ENCODE data around the gene ABL2.

Gene ABL2

GRCh38 chr1:179089827-179090482 lies 139.5 kb downstream of the ABL2 start:
- DNase-seq = no peak

GRCh38 chr1:179087665-179088064 lies 141.8 kb downstream of the ABL2 start:
- DNase-seq = no peak

DNA sequence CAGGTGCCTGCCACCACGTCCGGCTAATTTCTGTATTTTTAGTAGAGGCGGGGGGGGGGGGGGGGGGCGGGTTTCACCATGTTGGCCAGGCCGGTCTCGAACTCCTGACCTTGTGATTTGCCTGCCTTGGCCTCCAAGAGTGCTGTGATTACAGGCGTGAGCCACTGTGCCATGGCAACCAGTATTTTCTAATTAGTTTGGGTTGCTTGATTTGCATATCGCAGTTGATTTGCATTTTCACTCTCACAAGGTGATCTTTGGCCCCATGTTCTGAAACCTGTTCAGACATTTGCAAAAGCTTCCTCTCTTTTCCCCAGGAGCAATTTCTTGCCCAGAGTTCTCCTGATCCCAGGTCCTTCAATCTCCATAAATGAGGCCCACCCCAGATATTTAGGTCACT lies 145.9 kb downstream of the ABL2 start:
- no peak for DNase-seq

DNA sequence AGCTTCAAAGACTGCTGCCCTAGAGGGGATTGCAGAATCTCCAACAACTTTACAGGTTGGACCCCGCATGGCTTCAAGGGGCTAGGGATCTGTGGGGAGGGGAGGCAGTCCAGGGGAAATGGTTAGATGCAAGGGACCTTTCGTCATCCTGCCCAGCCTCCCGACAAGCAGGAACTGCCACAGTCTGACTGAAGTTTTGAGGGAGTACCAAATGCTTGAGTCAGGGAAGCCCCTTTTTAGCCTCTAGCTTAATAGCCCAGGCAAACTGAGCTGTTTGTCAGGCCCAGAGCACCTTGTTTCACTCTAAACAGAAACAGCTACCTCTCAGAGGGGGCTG lies 146.5 kb downstream of the ABL2 start:
- peak; percentile 53 for DNase-seq

GRCh38 chr1:179082333-179082998 lies 147.0 kb downstream of the ABL2 start:
- DNase-seq = peak; percentile 46

DNA sequence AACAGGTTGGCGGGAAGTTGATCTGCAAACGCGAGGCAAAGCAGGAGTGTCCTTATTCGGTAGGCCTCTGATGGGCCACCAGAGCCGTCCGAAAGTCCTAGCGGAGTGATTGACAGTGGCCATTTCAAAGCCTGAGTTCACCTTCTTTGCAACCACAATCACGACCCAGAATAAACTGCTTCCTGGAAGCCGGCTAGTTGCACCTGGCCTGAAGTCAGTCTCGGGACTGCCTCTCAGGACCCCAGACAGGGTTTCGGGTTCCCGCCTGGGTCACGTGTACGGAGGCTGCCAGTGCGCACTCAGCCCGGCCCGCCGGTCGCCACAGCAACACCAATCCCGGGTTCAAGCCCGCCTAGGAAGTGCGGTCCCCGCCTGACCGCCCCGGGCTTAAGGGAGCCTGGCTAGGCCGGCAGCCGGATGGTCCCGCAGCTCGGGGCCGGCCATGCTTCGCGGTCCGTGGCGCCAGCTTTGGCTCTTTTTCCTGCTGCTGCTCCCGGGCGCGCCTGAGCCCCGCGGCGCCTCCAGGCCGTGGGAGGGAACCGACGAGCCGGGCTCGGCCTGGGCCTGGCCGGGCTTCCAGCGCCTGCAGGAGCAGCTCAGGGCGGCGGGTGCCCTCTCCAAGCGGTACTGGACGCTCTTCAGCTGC lies 147.7 kb downstream of the ABL2 start, which contains the start of gene TOR3A:
TOR3A (plus strand) TSS at position 384 of the 646 bp plus-strand sequence; CDS start at position 443, 59 bp downstream.
- peak; percentile 94 for DNase-seq

- peak; percentile 44 for DNase-seq
These were observed 148.4 kb downstream of the ABL2 start for GRCh38 chr1:179080866-179081686.

DNA sequence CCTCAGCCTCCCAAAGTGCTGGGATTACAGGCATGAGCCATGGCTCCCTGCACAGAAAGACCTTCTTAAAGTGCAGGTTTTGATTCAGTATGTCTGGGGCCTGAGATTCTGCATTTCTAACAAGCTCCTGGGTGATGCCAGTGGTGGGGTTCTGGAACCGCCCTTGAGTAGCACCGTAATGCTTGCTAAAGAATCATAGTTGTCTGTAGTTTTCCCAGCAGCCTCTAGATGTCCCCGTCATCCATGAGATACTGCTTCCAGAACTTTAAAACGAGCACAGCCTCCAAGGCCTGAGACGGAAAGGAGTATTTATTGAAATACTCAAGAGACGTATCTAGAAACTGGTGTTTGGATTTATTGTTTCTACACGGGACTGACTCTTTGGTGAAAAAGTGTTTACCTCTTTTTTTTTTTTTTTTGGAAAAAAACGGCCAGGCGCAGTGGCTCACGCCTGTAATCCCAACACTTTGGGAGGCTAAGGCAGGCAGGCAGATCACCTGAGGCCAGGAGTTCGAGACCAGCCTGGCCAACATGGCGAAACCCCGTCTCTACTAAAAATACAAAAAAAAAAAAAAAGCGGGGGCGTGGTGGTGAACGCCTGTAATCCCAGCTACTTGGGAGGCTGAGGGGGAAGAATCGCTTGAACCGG lies 150.2 kb downstream of the ABL2 start:
- DNase-seq = peak; percentile 93

- DNase-seq = no peak
These were observed 152.1 kb downstream of the ABL2 start for GRCh38 chr1:179077396-179077795.

GRCh38 chr1:179066471-179066870 lies 163.0 kb downstream of the ABL2 start:
- no peak for DNase-seq

DNA sequence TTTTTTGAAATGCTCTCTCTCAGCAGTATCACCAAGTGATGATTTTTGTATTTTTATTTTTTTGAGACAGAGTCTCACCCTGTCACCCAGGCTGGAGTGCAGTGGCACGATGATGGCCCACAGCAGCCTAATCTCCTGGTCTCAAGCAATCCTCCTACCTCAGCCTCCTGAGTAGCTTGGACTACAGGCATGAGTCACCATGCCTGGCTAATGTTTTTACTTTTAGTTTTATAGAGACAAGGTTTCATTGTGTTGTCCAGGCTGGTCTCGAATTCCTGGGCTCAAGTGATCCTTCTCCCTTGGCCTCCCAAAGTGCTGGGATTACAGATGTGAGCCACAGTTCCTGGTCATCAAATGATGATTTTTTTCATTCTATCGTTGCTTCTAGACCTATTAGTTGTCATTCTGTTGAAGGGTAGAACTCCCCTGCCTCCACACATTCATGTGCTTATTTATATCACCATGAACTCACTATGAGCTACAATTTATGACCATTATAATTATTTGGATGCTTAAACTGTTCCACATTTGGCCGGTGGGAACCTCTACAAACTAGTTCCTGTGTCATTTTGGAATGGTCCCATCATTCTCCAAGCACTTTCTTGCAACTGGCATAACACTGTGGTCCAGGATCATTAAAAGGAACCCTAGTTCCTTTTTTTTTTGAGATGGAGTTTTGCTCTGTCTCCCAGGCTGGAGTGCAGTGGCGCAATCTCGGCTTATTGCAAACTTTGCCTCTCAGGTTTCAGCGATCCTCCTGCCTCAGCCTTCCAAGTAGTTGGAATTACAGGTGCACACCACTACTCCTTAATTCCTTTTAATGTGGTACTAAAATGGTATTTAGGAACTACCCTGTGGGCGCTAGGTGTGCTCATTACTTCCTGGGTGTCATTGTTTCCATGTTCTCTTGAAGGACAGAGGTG lies 167.9 kb downstream of the ABL2 start:
- DNase-seq = no peak

- no peak for DNase-seq
These were observed 170.7 kb downstream of the ABL2 start for GRCh38 chr1:179058487-179059483.

GRCh38 chr1:179055937-179056336 lies 173.5 kb downstream of the ABL2 start:
- DNase-seq = no peak

GRCh38 chr1:179053486-179053885 lies 176.0 kb downstream of the ABL2 start:
- DNase-seq = no peak

DNA sequence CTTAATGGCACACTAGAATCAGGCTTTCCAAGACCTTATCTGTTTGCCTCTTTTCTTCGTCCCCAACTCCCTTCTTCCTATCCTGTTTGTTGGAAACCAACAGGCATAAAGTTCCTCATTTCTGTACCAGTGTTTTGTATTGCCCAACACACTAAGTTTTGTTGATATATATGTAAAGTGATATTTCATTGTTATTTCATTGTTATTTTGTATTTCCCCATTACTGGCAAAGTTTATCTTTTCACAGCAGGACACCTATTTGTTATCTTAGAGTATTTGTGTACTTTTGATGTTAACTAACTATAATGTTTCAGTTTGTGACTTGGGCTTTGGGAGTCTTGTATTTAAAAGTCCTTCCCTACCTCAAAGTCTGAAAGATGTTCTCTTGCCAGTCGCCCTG lies 176.7 kb downstream of the ABL2 start:
- DNase-seq = no peak

All from hematopoietic multipotent progenitor cell treated with erythropoietin and hydrocortisone succinate and interleukin-3 and kit ligand, for 6 days (in vitro differentiated cells).